OCI-LY1 (cell line): ENCODE measurements around the gene LRRC72.

Experiments used
- H2AFZ ChIP-seq: fragments of 200-600 bp; sonication (generic), shearing (Covaris generic); 2 replicates; pipeline ENCODE4 v1.6.0; 2014; ENCODE audit warnings: antibody characterized with exemption, mild to moderate bottlenecking, low read length
- H3F3A ChIP-seq: fragments of 200-600 bp; sonication (generic), shearing (Covaris generic); 2 replicates; pipeline ENCODE4 v1.6.0; 2014; ENCODE audit warnings: mild to moderate bottlenecking, antibody characterized with exemption, low read length, moderate library complexity; ENCODE audit not compliant: insufficient read depth
- H3K27ac ChIP-seq: fragments of 200-600 bp; sonication (generic); 2 replicates; pipeline ENCODE4 v1.5.1; 2014; ENCODE audit warnings: low read length, mixed run types, mild to moderate bottlenecking, low read depth; ENCODE audit not compliant: poor library complexity, severe bottlenecking
- H3K27me3 ChIP-seq: fragments of 200-600 bp; sonication (generic); 2 replicates; pipeline ENCODE4 v1.6.0; 2014; ENCODE audit warnings: antibody characterized with exemption, mild to moderate bottlenecking, low read length, moderate library complexity; ENCODE audit not compliant: insufficient read depth
- H3K36me3 ChIP-seq: fragments of 200-600 bp; sonication (generic); 2 replicates; pipeline ENCODE4 v1.6.1; 2014; ENCODE audit warnings: mild to moderate bottlenecking, antibody characterized with exemption, low read length, moderate library complexity, mixed read lengths; ENCODE audit not compliant: insufficient read depth
- H3K4me1 ChIP-seq: fragments of 200-600 bp; sonication (generic); 2 replicates; pipeline ENCODE4 v1.5.1; 2014; ENCODE audit warnings: mild to moderate bottlenecking, low read length, moderate library complexity; ENCODE audit not compliant: insufficient read depth, severe bottlenecking
- H3K4me2 ChIP-seq: fragments of 200-600 bp; sonication (generic), shearing (Covaris generic); 2 replicates; pipeline ENCODE4 v1.6.1; 2014; ENCODE audit warnings: low read length
- H3K4me3 ChIP-seq: fragments of 200-600 bp; sonication (generic); 2 replicates; pipeline ENCODE4 v1.5.1; 2014; ENCODE audit warnings: low read length, low read depth, mild to moderate bottlenecking, mixed read lengths; ENCODE audit not compliant: poor library complexity, severe bottlenecking
- H3K79me2 ChIP-seq: fragments of 200-600 bp; shearing (Covaris generic); 2 replicates; pipeline ENCODE4 v1.6.1; 2016; ENCODE audit warnings: mixed run types, low read length, mixed read lengths; ENCODE audit not compliant: insufficient read depth
- H3K9ac ChIP-seq: fragments of 200-600 bp; sonication (generic), shearing (Covaris generic); 2 replicates; pipeline ENCODE4 v1.6.1; 2014; ENCODE audit warnings: mild to moderate bottlenecking, low read length, mixed read lengths
- H3K9me2 ChIP-seq: fragments of 200-600 bp; sonication (generic), shearing (Covaris generic); 2 replicates; pipeline ENCODE4 v1.6.1; 2014; ENCODE audit warnings: low read depth, mild to moderate bottlenecking, low read length, mixed read lengths
- H3K9me3 ChIP-seq: fragments of 200-600 bp; shearing (Covaris generic); 2 replicates; pipeline ENCODE4 v1.6.1; 2014; ENCODE audit warnings: low read length, mixed read lengths
- H4K20me1 ChIP-seq: fragments of 200-600 bp; sonication (generic), shearing (Covaris generic); 2 replicates; pipeline ENCODE4 v1.6.0; 2016; ENCODE audit warnings: mild to moderate bottlenecking, low read length; ENCODE audit not compliant: insufficient read depth
- EZH2 ChIP-seq: fragments of 200-600 bp; sonication (generic), shearing (Covaris generic); IDR thresholded peaks from 2 replicates; pipeline ENCODE4 v1.8.0; 2017; ENCODE audit warnings: borderline replicate concordance, mixed run types, mild to moderate bottlenecking, antibody characterized with exemption, low read length, moderate library complexity, mixed read lengths
- TF ChIP-seq, protein P1 (sequence below): fragments of 200-600 bp; sonication (generic), shearing (Covaris generic); IDR thresholded peaks from 2 replicates; pipeline ENCODE4 v1.5.1; 2017; ENCODE audit warnings: mild to moderate bottlenecking, antibody characterized with exemption, low read length, moderate library complexity, mixed read lengths

LRRC72 gene

GRCh38 chr7:16524332-16524731 lies 2.3 kb upstream of the LRRC72 start:
- no peaks in the 10 kb centered on the region for H3K9me3 ChIP-seq
- no peaks in the 10 kb centered on the region for H3K9me2 ChIP-seq
- H3K4me1 ChIP-seq: no peaks in the 10 kb centered on the region
- H3K4me2 ChIP-seq: no peak overlapping the region
- H2AFZ ChIP-seq: no peak overlapping the region
- no peaks in the 10 kb centered on the region for H3K36me3 ChIP-seq
- no peak overlapping the region for H3K9ac ChIP-seq
- H3K79me2 ChIP-seq: no peaks in the 10 kb centered on the region
- no peak overlapping the region for H3K4me3 ChIP-seq
- H4K20me1 ChIP-seq: no peaks in the 10 kb centered on the region
- TF ChIP-seq, protein P1, sequence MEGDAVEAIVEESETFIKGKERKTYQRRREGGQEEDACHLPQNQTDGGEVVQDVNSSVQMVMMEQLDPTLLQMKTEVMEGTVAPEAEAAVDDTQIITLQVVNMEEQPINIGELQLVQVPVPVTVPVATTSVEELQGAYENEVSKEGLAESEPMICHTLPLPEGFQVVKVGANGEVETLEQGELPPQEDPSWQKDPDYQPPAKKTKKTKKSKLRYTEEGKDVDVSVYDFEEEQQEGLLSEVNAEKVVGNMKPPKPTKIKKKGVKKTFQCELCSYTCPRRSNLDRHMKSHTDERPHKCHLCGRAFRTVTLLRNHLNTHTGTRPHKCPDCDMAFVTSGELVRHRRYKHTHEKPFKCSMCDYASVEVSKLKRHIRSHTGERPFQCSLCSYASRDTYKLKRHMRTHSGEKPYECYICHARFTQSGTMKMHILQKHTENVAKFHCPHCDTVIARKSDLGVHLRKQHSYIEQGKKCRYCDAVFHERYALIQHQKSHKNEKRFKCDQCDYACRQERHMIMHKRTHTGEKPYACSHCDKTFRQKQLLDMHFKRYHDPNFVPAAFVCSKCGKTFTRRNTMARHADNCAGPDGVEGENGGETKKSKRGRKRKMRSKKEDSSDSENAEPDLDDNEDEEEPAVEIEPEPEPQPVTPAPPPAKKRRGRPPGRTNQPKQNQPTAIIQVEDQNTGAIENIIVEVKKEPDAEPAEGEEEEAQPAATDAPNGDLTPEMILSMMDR: no peak
- no peak for TF ChIP-seq EZH2
- H3K27ac ChIP-seq: no peak overlapping the region
- no peaks in the 10 kb centered on the region for H3K27me3 ChIP-seq
- no peaks in the 10 kb centered on the region for H3F3A ChIP-seq

DNA sequence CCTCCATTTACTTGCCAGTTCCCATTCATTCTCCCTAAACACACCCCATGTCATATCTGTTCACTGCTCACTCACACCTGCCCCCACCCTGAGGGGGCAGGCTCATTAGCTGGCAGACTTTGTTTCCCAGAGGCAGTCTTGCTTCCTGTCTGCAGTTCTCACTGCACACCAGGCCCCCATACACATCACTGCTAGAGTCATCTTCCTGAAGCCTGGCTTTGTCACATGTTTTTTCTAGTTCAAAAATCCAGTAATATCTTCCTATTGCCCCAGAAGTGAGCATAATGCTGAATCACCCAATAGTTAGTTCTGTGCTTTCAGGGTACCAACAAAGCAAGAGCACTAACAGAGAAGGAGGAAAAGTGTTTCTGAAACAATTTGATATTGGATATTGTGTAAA lies 1.9 kb downstream of the LRRC72 start:
- Histone ChIP-seq H3K4me2 (no peak overlapping the region), H3K9me3 (no peaks in the 10 kb centered on the region), H3K79me2 (no peaks in the 10 kb centered on the region), H3K27me3 (no peaks in the 10 kb centered on the region), H3K9ac (no peak overlapping the region), H3K4me3 (no peak overlapping the region), H3F3A (no peaks in the 10 kb centered on the region), H3K9me2 (no peaks in the 10 kb centered on the region), H2AFZ (no peak overlapping the region), H4K20me1 (no peaks in the 10 kb centered on the region), H3K4me1 (no peaks in the 10 kb centered on the region), H3K27ac (no peak overlapping the region), H3K36me3 (no peaks in the 10 kb centered on the region)
- TF ChIP-seq, protein P1: no peak
- TF ChIP-seq EZH2: no peak

GRCh38 chr7:16529697-16530096 lies 3.1 kb downstream of the LRRC72 start:
- Histone ChIP-seq H3K27ac (no peak overlapping the region), H3K4me3 (no peak overlapping the region), H3K27me3 (no peaks in the 10 kb centered on the region), H3K9me3 (no peaks in the 10 kb centered on the region), H3K4me2 (no peak overlapping the region), H3K9me2 (no peaks in the 10 kb centered on the region), H3F3A (no peaks in the 10 kb centered on the region), H3K9ac (no peak overlapping the region), H2AFZ (no peak overlapping the region), H4K20me1 (no peaks in the 10 kb centered on the region), H3K36me3 (no peaks in the 10 kb centered on the region), H3K4me1 (no peaks in the 10 kb centered on the region), H3K79me2 (no peaks in the 10 kb centered on the region)
- no peak for TF ChIP-seq EZH2
- TF ChIP-seq, protein P1: no peak
